ENCODE data around the gene RASA2.

GRCh38 chr3:141564241-141564640, 77.4 kb downstream of the RASA2 start:
- no peak for TF ChIP-seq CTCF (IDR thresholded peaks at IDR 0.05)
- no peak for TF ChIP-seq POLR2A (IDR thresholded peaks at IDR 0.05)

All from upper lobe of left lung (tissue), 4 donors.